A204.1 (cell line): Measurements from ENCODE around the gene LITAFD.
"Not testable (repeated sequence)": the region's sequence is repeated elsewhere in the genome, so short reads cannot be mapped to it uniquely, and the experiment has no call there.

Source experiments
- FAIRE-seq: peaks from 2 replicates; lab custom pipeline; 2012; peaks lifted over from hg19 to GRCh38; lab: Jason Lieb, UNC

The LITAFD gene

GRCh38 chr16:8872967-8873865, 8.9 kb upstream of the LITAFD start:
- FAIRE-seq = no peak

GRCh38 chr16:8873866-8874195, 8.3 kb upstream of the LITAFD start:
- not testable (repeated sequence) for FAIRE-seq

- FAIRE-seq = no peak
Measured at GRCh38 chr16:8874388-8874787, 7.8 kb upstream of the LITAFD start.

- not testable (repeated sequence) for FAIRE-seq
Measured at GRCh38 chr16:8875317-8875716, 6.8 kb upstream of the LITAFD start.

GRCh38 chr16:8877894-8878522, 4.1 kb upstream of the LITAFD start:
- FAIRE-seq = no peak

GRCh38 chr16:8878523-8878911, 3.6 kb upstream of the LITAFD start:
- FAIRE-seq = no peak

GRCh38 chr16:8880839-8881510, 1.2 kb upstream of the LITAFD start:
- FAIRE-seq = no peak

- no peak for FAIRE-seq
Measured at GRCh38 chr16:8882725-8883377, 700 bp downstream of the LITAFD start.

GRCh38 chr16:8885674-8886592, 3.8 kb downstream of the LITAFD start:
- no peak for FAIRE-seq

GRCh38 chr16:8886593-8887430, 4.7 kb downstream of the LITAFD start:
- no peak for FAIRE-seq

GRCh38 chr16:8887431-8887765, 5.2 kb downstream of the LITAFD start:
- no peak for FAIRE-seq

- FAIRE-seq = no peak
Measured at GRCh38 chr16:8887952-8888560, 5.9 kb downstream of the LITAFD start.

- no peak for FAIRE-seq
Measured at GRCh38 chr16:8888951-8889892, 7.1 kb downstream of the LITAFD start.

- FAIRE-seq = no peak
Measured at GRCh38 chr16:8889893-8890548, 7.9 kb downstream of the LITAFD start.

GRCh38 chr16:8890549-8890921, 8.4 kb downstream of the LITAFD start:
- no peak for FAIRE-seq

- FAIRE-seq = no peak
Measured at GRCh38 chr16:8892101-8892575, 10.0 kb downstream of the LITAFD start.

- FAIRE-seq = no peak
Measured at GRCh38 chr16:8893426-8893825, 11.3 kb downstream of the LITAFD start.

- FAIRE-seq = no peak
Measured at GRCh38 chr16:8893976-8894690, 12.0 kb downstream of the LITAFD start.
